ENCODE measurements around the gene PAIP1. TPM values are rescaled to one million over a fixed set of nuclear protein-coding genes. Genes with fewer than 3 reads are reported as not detected.
"Not testable (repeated sequence)": the region's sequence is repeated elsewhere in the genome, so short reads cannot be mapped to it uniquely, and the experiment has no call there.

The PAIP1 gene
- total RNA-seq, 1 donor from 2014 or later = 105 TPM

DNA sequence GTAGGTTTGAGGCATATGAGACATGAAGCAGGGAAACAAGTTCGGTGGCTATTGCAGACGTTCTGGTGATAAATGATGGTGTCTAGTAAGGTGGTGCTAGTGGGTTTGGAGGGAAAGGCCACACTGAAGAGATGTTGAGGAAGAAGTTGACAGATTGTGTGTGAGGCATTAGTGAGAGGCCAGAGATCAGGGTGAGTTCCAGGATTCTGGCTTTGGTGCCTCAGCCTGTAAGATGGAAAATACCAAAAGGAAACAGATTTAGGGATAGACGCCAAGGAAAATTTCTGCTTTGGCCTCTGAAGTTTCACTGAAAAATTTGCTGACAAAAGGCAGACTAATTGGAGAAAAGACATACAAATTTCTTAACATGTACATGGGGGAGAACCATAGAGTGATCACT lies 6.4 kb upstream of the PAIP1 start:
- TF ChIP-seq CTCF (IDR thresholded peaks at IDR 0.05) = no peak
- Mint-ChIP-seq H3K27ac (ENCODE audit: unreplicated experiment) (peak overlapping the region; percentile 23), H3K9me3 (ENCODE audit: low read depth) (no peaks in the 10 kb centered on the region), H3K36me3 (ENCODE audit: low read depth) (no peaks in the 10 kb centered on the region), H3K27me3 (ENCODE audit: low read depth) (no peaks in the 10 kb centered on the region), H3K4me3 (ENCODE audit: unreplicated experiment) (no peak overlapping the region), H3K4me1 (ENCODE audit: low read depth) (peaks cover 29% of the 10 kb centered on the region)
- no peak for DNase-seq (ENCODE audit: low spot score)

DNA sequence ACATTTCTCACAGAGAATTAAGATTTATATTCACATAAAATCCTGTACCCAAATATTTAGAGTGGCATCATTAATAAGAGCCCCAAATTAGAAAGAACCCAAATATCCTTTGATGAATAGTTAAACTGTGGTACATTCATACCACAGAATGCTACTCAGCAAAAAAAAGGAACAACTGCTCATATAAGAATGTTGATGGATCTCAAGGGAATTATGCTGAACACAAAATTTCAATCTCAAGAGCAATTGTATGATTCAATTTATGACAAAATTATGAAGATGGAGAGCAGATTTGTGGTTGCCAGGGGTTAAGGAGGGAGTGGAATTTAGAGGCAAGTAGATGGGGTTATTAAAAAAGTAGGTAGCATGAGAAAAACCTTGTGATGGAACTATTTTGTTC lies 4.5 kb upstream of the PAIP1 start:
- Mint-ChIP-seq H3K4me1 (ENCODE audit: low read depth) (peaks cover 33% of the 10 kb centered on the region), H3K9me3 (ENCODE audit: low read depth) (no peaks in the 10 kb centered on the region), H3K27me3 (ENCODE audit: low read depth) (no peaks in the 10 kb centered on the region), H3K27ac (ENCODE audit: unreplicated experiment) (peak overlapping the region; percentile 1), H3K36me3 (ENCODE audit: low read depth) (no peaks in the 10 kb centered on the region), H3K4me3 (ENCODE audit: unreplicated experiment) (no peak overlapping the region)
- DNase-seq (ENCODE audit: low spot score) = no peak
- no peak for TF ChIP-seq CTCF (IDR thresholded peaks at IDR 0.05)

DNA sequence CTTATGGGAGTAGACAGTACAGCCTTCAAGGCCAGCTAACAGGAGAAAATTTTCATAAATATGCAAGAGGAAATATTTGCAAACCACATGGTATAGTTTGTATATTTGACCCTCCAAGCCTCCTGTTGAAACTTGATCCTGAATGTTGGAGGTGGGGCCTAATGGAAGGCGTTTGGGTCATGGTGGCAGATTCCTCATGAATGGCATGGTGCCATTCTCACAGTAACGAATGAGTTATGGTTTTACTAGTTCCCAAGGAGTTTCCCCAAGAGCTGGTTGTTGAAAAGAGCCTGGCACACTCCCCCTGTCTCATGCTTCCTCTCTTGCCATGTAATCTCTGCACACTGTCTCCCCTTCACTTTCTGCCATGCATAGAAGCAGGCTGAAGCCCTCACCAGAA lies 3.3 kb upstream of the PAIP1 start:
- Mint-ChIP-seq H3K36me3 (ENCODE audit: low read depth) (no peaks in the 10 kb centered on the region), H3K9me3 (ENCODE audit: low read depth) (no peaks in the 10 kb centered on the region), H3K4me3 (ENCODE audit: unreplicated experiment) (no peak overlapping the region), H3K27ac (ENCODE audit: unreplicated experiment) (peak overlapping the region; percentile 8), H3K4me1 (ENCODE audit: low read depth) (peaks cover 33% of the 10 kb centered on the region), H3K27me3 (ENCODE audit: low read depth) (no peaks in the 10 kb centered on the region)
- DNase-seq (ENCODE audit: low spot score) = no peak
- TF ChIP-seq CTCF (IDR thresholded peaks at IDR 0.05) = no peak

- Mint-ChIP-seq H3K27ac (ENCODE audit: unreplicated experiment) (peak overlapping the region; percentile 88), H3K4me3 (ENCODE audit: unreplicated experiment) (peak overlapping the region; percentile 85), H3K4me1 (ENCODE audit: low read depth) (peaks cover 23% of the 10 kb centered on the region)
- DNase-seq (ENCODE audit: low spot score); H3K36me3 Mint-ChIP-seq (ENCODE audit: low read depth); H3K27me3 Mint-ChIP-seq (ENCODE audit: low read depth); H3K9me3 Mint-ChIP-seq (ENCODE audit: low read depth): not testable (repeated sequence)
Measured at GRCh38 chr5:43556607-43556856, 345 bp downstream of the PAIP1 start.

DNA sequence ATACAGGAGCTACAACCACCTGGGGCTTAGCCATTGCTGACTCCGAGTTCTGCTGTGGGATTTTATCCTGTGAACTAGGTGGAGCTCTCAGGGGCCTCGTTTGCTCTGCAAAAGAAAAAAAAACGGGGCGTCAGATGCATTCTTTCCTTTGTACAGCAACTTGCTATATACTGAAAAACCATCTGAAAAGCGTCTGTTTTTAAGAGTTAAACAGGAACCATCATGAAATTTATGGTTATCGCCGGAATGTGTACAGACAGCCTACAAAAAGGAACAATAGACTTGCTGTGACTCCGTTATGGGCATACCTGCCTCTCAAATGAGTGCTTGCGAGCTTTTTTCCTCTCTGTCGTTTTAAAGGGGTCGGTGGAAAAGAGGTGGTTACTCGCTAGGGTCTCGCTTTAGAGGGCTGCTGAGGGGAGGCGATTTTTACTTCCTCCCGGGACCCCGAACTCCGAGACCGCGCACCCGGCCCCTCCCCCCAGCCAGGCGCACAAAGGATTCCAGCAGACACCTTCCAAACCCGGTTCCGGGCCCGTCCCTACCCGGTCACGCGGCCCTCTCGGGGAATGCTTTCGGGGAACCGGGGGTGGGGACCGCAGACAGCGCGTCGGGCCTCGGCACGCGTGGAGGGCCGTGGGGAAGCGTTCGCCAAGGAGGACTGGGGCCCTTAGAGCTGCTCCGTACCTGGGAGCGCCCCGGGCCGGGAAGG lies 826 bp downstream of the PAIP1 start:
- no peaks in the 10 kb centered on the region for H3K27me3 Mint-ChIP-seq (ENCODE audit: low read depth)
- peak; percentile 21 for TF ChIP-seq CTCF (IDR thresholded peaks at IDR 0.05)
- H3K27ac Mint-ChIP-seq (ENCODE audit: unreplicated experiment) = peak overlapping the region; percentile 88
- DNase-seq (ENCODE audit: low spot score) = peak; percentile 68
- no peaks in the 10 kb centered on the region for H3K36me3 Mint-ChIP-seq (ENCODE audit: low read depth)
- no peaks in the 10 kb centered on the region for H3K9me3 Mint-ChIP-seq (ENCODE audit: low read depth)
- H3K4me1 Mint-ChIP-seq (ENCODE audit: low read depth) = peaks cover 20% of the 10 kb centered on the region
- H3K4me3 Mint-ChIP-seq (ENCODE audit: unreplicated experiment) = peak overlapping the region; percentile 85

DNA sequence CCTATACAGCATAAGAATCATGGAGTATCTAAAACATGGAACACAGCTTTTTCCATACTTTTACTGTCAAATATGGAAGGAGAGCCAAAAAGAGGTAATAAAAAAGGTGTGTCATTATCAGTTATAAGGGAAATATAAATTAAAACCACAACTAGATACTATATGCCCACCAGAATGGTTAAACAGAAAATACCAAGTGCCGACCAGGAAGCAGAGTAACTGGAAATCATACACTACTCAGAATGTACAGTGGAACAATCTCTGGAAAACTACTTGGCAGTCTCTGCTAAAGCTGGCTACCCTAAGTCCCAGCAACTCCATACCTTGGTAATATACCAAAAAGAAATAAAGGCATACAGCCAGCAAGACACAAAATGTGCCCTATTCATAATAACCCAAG lies 2.4 kb downstream of the PAIP1 start:
- Mint-ChIP-seq H3K4me3 (ENCODE audit: unreplicated experiment) (no peak overlapping the region), H3K27ac (ENCODE audit: unreplicated experiment) (no peak overlapping the region), H3K9me3 (ENCODE audit: low read depth) (no peaks in the 10 kb centered on the region), H3K4me1 (ENCODE audit: low read depth) (peaks cover 6% of the 10 kb centered on the region), H3K27me3 (ENCODE audit: low read depth) (no peaks in the 10 kb centered on the region), H3K36me3 (ENCODE audit: low read depth) (peaks cover 3% of the 10 kb centered on the region)
- TF ChIP-seq CTCF (IDR thresholded peaks at IDR 0.05) = no peak
- no peak for DNase-seq (ENCODE audit: low spot score)
